Astrocyte (in vitro differentiated cells and primary cell): Measurements from ENCODE around the gene SMIM44. TPM values are rescaled to one million over a fixed set of nuclear protein-coding genes. Genes with fewer than 3 reads are reported as not detected.
"Not testable (repeated sequence)": the region's sequence is repeated elsewhere in the genome, so short reads cannot be mapped to it uniquely, and the experiment has no call there.

Experiments used
- DNase-seq: peaks from one replicate; pipeline ENCODE4 v3.0.0-alpha.2; 2010; ENCODE audit warnings: low read depth
- FAIRE-seq: peaks from 2 replicates; lab custom pipeline; 2011; peaks lifted over from hg19 to GRCh38; lab: Jason Lieb, UNC
- H2AFZ ChIP-seq: 2 replicates; pipeline ENCODE4 v1.6.0; 2012; ENCODE audit warnings: low read depth, low read length, inconsistent platforms
- H3K27ac ChIP-seq: 2 replicates; pipeline ENCODE4 v1.5.1; 2011; ENCODE audit warnings: low read depth, low read length, inconsistent platforms
- H3K27me3 ChIP-seq: 2 replicates; pipeline ENCODE4 v1.6.0; 2011; ENCODE audit warnings: low read length, inconsistent platforms; ENCODE audit not compliant: insufficient read depth
- H3K36me3 ChIP-seq: 2 replicates; pipeline ENCODE4 v1.5.1; 2011; ENCODE audit warnings: low read length, inconsistent platforms; ENCODE audit not compliant: insufficient read depth
- H3K4me1 ChIP-seq: 2 replicates; pipeline ENCODE4 v1.5.1; 2011; ENCODE audit warnings: low read length, inconsistent platforms; ENCODE audit not compliant: insufficient read depth
- H3K4me2 ChIP-seq: 2 replicates; pipeline ENCODE4 v1.6.0; 2012; ENCODE audit warnings: low read length, inconsistent platforms
- H3K4me3 ChIP-seq: 2 replicates; pipeline ENCODE4 v1.5.1; 2011; ENCODE audit warnings: low read depth, mild to moderate bottlenecking, low read length, inconsistent platforms; ENCODE audit not compliant: insufficient read depth
- H3K79me2 ChIP-seq: 2 replicates; pipeline ENCODE4 v1.6.0; 2012; ENCODE audit warnings: mild to moderate bottlenecking, low read length, inconsistent platforms; ENCODE audit not compliant: insufficient read depth
- H3K9ac ChIP-seq: 2 replicates; pipeline ENCODE4 v1.6.0; 2012; ENCODE audit warnings: mild to moderate bottlenecking, low read length, inconsistent platforms
- H3K9me3 ChIP-seq: 2 replicates; pipeline ENCODE4 v1.5.1; 2012; ENCODE audit warnings: low read depth, mild to moderate bottlenecking, low read length, inconsistent platforms; ENCODE audit not compliant: insufficient read depth
- H4K20me1 ChIP-seq: 2 replicates; pipeline ENCODE4 v1.6.0; 2012; ENCODE audit warnings: low read length, inconsistent platforms; ENCODE audit not compliant: insufficient read depth
- H3K27ac Mint-ChIP-seq: one replicate; pipeline ENCODE4 v1.8.0; 2021; ENCODE audit warnings: mild to moderate bottlenecking, mixed read lengths; ENCODE audit not compliant: unreplicated experiment
- H3K27me3 Mint-ChIP-seq: one replicate; pipeline ENCODE4 v1.8.0; 2021; ENCODE audit warnings: low read depth, mixed read lengths; ENCODE audit not compliant: unreplicated experiment
- H3K36me3 Mint-ChIP-seq: one replicate; pipeline ENCODE4 v1.8.0; 2021; ENCODE audit warnings: low read depth, mixed read lengths; ENCODE audit not compliant: unreplicated experiment
- H3K4me1 Mint-ChIP-seq: one replicate; pipeline ENCODE4 v1.8.0; 2021; ENCODE audit warnings: low read depth, mixed read lengths; ENCODE audit not compliant: unreplicated experiment
- H3K4me3 Mint-ChIP-seq: one replicate; pipeline ENCODE4 v1.8.0; 2021; ENCODE audit warnings: mild to moderate bottlenecking, moderate library complexity, mixed read lengths; ENCODE audit not compliant: unreplicated experiment
- H3K9me3 Mint-ChIP-seq: one replicate; pipeline ENCODE4 v1.8.0; 2021; ENCODE audit warnings: mild to moderate bottlenecking, mixed read lengths; ENCODE audit not compliant: unreplicated experiment
- CTCF ChIP-seq: IDR thresholded peaks from 2 replicates; pipeline ENCODE4 v1.5.1; 2011; ENCODE audit warnings: low read depth, mild to moderate bottlenecking, inconsistent platforms, low read length, moderate library complexity; ENCODE audit not compliant: insufficient read depth
- EZH2 ChIP-seq: IDR thresholded peaks from 2 replicates; pipeline ENCODE4 v1.6.1; 2012; ENCODE audit warnings: mild to moderate bottlenecking, low read length, inconsistent platforms; ENCODE audit not compliant: insufficient read depth
- total RNA-seq: library from RNA; stranded (reverse); gene quantifications from 2 replicates; pipeline ENCODE4 v1.2.1, GENCODE V29; 2021

SMIM44 gene
- total RNA-seq, 1 donor from 2014 or later, result not detected

DNA sequence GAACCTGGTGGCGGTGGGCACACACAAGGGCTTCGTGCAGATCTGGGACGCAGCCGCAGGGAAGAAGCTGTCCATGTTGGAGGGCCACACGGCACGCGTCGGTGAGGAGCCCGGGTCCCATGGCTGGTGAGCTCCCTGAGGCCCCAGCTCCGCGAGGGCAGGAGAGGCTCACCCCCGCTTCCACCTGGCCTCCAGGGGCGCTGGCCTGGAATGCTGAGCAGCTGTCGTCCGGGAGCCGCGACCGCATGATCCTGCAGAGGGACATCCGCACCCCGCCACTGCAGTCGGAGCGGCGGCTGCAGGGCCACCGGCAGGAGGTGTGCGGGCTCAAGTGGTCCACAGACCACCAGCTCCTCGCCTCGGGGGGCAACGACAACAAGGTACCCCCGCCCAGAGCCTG is 48.5 kb upstream of the SMIM44 start:
- FAIRE-seq (no peak), DNase-seq (no peak)
- Histone ChIP-seq H3K9ac (no peak overlapping the region), H2AFZ (no peak overlapping the region), H3K27me3 (no peaks in the 10 kb centered on the region), H3K36me3 (peaks cover 6% of the 10 kb centered on the region), H3K27ac (no peak overlapping the region), H4K20me1 (peaks cover 51% of the 10 kb centered on the region), H3K4me2 (no peak overlapping the region), H3K4me1 (no peaks in the 10 kb centered on the region), H3K9me3 (no peaks in the 10 kb centered on the region), H3K79me2 (peaks cover 6% of the 10 kb centered on the region), H3K4me3 (no peak overlapping the region)
- no peak overlapping the region for H3K27ac Mint-ChIP-seq
- peaks cover 13% of the 10 kb centered on the region for H3K36me3 Mint-ChIP-seq
- H3K27me3 Mint-ChIP-seq, result no peaks in the 10 kb centered on the region
- TF ChIP-seq EZH2 (no peak), CTCF (no peak)
- H3K4me3 Mint-ChIP-seq, result no peak overlapping the region
- H3K4me1 Mint-ChIP-seq, result no peaks in the 10 kb centered on the region
- H3K9me3 Mint-ChIP-seq, result no peaks in the 10 kb centered on the region

- peaks cover 6% of the 10 kb centered on the region for H3K79me2 ChIP-seq
- no peaks in the 10 kb centered on the region for H3K9me3 ChIP-seq
- no peak overlapping the region for H3K27ac ChIP-seq
- TF ChIP-seq CTCF (no peak), EZH2 (no peak)
- no peaks in the 10 kb centered on the region for H3K27me3 ChIP-seq
- H3K9ac ChIP-seq, result no peak overlapping the region
- H3K4me2 ChIP-seq, result no peak overlapping the region
- H3K9me3 Mint-ChIP-seq, result no peaks in the 10 kb centered on the region
- H2AFZ ChIP-seq, result no peak overlapping the region
- H3K4me3 ChIP-seq, result no peak overlapping the region
- no peak for FAIRE-seq
- H4K20me1 ChIP-seq, result peaks cover 40% of the 10 kb centered on the region
- H3K4me1 Mint-ChIP-seq, result no peaks in the 10 kb centered on the region
- no peak overlapping the region for H3K27ac Mint-ChIP-seq
- no peaks in the 10 kb centered on the region for H3K27me3 Mint-ChIP-seq
- DNase-seq, result no peak
- peaks cover 12% of the 10 kb centered on the region for H3K36me3 Mint-ChIP-seq
- H3K36me3 ChIP-seq, result peaks cover 5% of the 10 kb centered on the region
- H3K4me3 Mint-ChIP-seq, result no peak overlapping the region
- no peaks in the 10 kb centered on the region for H3K4me1 ChIP-seq
Measured at GRCh38 chr19:3530389-3530788, 47.1 kb upstream of the SMIM44 start.

DNA sequence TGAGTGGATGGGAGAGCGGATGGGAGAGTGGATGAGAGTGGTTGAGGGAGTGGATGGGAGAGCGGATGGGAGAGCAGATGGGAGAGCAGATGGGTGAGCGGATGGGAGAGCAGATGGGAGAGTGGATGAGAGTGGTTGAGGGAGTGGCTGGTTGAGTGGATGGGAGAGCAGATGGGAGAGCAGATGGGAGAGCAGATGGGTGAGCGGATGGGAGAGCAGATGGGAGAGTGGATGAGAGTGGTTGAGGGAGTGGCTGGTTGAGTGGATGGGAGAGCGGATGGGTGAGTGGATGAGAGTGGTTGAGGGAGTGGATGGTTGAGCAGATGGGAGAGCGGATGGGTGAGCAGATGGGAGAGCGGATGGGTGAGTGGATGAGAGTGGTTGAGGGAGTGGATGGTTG is 46.1 kb upstream of the SMIM44 start:
- FAIRE-seq, H3K9me3 Mint-ChIP-seq, DNase-seq, H3K4me2 ChIP-seq, H3K4me1 ChIP-seq, H3K4me3 Mint-ChIP-seq, H3K27me3 ChIP-seq, H3K4me3 ChIP-seq, H3K27ac Mint-ChIP-seq, H3K9ac ChIP-seq, H3K27me3 Mint-ChIP-seq, H3K36me3 ChIP-seq, H3K4me1 Mint-ChIP-seq, H3K36me3 Mint-ChIP-seq, H3K9me3 ChIP-seq, H3K27ac ChIP-seq, H2AFZ ChIP-seq: not testable (repeated sequence)
- Histone ChIP-seq H3K79me2 (peaks cover 15% of the 10 kb centered on the region), H4K20me1 (peaks cover 40% of the 10 kb centered on the region)
